NCI-H446 (cell line): ENCODE results near the gene MARCHF11.

Source experiments
- DNase-seq, 2 experiments: peaks; one replicate each; lab custom pipeline; 2025; lab: John Stamatoyannopoulos, UW

The MARCHF11 gene, protein sequence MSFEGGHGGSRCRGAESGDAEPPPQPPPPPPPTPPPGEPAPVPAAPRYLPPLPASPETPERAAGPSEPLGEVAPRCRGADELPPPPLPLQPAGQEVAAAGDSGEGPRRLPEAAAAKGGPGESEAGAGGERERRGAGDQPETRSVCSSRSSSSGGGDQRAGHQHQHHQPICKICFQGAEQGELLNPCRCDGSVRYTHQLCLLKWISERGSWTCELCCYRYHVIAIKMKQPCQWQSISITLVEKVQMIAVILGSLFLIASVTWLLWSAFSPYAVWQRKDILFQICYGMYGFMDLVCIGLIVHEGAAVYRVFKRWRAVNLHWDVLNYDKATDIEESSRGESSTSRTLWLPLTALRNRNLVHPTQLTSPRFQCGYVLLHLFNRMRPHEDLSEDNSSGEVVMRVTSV

DNA sequence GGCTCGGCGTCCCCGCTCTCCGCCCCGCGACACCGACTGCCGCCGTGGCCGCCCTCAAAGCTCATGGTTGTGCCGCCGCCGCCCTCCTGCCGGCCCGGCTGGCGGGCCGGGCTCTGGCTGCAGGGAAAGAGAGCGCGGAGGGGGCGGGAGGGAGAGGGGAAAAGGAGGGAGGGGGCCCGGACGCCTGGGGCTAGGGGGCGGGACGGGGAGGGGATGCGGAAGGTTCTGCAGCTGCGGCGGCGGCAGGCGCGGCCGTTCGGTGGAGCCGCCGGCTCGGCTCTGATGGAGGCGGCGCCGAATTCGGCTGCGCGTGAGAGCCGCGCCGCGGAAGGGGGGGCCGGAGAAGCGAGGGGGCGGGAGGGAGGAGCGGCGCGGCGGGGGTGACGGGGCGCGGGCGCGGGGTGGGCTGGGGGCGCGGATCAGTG lies at the start of gene MARCHF11:
Gene MARCHF11 (minus strand): TSS at position 281 of the 425 bp plus-strand sequence. CDS start 216 bp downstream, at position 65.
- no peak for DNase-seq

DNA sequence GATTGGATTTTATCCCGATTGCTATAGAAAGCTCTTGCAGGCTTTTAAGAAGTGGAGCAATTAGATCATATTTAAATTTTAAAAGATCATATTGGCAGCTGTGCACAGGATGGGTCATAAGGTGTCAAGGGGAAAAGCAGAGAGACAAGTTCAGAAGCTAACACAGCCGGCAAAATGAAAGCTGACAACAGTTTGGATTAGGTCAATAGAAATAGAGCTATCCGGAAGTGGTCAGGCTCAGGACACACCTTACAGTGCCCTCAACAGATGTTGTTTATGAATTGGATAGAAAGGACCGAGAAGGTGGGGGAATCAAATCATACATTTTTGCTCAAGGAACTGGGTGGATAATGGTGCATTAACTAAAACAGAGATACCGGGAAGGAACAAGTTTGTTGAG lies 46.3 kb upstream of the MARCHF11 start:
- no peak for DNase-seq

DNA sequence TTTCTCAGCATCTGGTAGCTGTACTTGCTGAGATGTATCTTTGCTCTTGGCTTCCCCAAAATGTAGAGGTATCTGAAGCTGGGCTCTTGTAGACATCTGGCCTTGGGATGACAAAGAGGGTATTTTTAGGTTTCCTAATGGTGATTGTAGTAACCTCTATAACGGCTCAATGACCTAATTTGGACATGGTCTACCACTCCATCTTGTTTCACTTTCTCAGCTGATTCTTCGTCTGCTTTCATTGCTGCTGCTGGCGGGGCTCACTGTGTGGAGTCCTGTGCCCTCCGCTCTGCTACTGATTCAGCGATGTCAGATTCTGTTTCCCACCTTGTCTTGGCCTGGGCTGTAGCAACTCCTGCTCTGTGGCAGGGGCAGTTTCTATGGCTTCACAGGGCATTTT lies 12.7 kb upstream of the MARCHF11 start:
- DNase-seq, result no peak

GRCh38 chr5:16180789-16181082 lies 1.1 kb upstream of the MARCHF11 start:
- DNase-seq, result no peak

DNA sequence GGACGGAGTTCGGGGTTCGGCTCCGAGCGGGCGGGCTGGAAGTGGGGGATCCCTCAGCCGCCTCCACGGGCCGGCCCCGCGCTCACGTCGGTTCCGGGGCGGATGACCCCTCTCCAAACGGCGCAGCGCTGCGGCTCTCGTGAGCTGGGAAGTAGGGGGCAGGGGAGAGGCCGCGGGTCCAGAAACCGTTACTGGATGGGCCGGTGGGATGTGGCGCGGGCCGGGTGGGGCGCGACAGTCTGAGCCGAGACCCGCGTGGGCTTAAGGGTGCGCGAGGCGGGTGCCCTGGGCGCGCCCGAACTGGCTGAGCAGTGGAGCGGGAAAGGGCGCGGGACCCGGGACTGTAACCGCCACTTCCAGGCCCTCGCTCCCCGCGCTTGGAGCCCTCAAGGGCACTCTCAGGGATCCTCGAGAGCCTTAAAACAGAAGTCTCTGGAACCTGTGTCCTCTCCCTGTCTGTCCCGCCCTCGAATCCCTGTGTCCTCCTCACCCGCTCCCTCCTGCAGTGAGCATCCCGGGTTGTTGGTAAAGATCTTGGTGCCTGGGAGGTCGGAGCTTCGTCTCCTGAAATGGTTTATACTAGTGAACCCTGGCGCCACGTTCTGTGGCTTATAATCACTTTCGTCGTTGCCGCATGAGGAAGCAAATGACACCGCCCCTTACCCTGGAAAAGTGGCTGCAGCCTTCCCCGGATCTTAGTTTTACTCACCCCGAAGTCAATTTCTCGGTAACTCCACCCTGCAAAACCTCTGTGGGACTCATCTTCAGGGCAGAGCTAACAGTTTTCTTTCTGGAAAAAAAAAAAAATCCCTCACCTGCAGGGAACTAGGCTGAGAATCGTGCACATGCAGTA lies 571 bp upstream of the MARCHF11 start:
- no peak for DNase-seq

GRCh38 chr5:16178745-16179372 lies 732 bp downstream of the MARCHF11 start:
- no peak for DNase-seq

- DNase-seq, result no peak
These were observed 10.0 kb downstream of the MARCHF11 start for GRCh38 chr5:16169550-16169949.

- DNase-seq, result peak; percentile 38 to 87
These were observed 18.9 kb downstream of the MARCHF11 start for GRCh38 chr5:16160706-16161105.

- no peak for DNase-seq
These were observed 20.0 kb downstream of the MARCHF11 start for GRCh38 chr5:16159636-16160035.

DNA sequence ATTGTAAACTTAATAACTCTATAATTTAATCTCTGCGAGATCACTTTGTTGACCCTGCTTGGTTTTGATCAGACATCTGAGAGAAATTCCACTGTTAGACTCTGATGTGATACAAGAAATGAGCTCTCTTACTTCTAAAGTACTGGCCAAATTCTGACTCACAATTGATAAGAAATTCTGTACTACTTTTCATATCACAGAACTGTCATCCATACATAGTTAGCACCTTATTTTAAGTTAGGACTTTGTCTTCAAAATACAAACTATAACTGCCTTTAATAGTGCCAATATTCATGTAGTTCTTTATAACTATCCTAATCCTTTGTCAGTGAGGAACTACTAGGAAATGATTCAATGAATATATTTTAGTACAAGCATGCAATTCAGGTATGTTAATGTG lies 23.4 kb downstream of the MARCHF11 start:
- DNase-seq, result no peak

DNA sequence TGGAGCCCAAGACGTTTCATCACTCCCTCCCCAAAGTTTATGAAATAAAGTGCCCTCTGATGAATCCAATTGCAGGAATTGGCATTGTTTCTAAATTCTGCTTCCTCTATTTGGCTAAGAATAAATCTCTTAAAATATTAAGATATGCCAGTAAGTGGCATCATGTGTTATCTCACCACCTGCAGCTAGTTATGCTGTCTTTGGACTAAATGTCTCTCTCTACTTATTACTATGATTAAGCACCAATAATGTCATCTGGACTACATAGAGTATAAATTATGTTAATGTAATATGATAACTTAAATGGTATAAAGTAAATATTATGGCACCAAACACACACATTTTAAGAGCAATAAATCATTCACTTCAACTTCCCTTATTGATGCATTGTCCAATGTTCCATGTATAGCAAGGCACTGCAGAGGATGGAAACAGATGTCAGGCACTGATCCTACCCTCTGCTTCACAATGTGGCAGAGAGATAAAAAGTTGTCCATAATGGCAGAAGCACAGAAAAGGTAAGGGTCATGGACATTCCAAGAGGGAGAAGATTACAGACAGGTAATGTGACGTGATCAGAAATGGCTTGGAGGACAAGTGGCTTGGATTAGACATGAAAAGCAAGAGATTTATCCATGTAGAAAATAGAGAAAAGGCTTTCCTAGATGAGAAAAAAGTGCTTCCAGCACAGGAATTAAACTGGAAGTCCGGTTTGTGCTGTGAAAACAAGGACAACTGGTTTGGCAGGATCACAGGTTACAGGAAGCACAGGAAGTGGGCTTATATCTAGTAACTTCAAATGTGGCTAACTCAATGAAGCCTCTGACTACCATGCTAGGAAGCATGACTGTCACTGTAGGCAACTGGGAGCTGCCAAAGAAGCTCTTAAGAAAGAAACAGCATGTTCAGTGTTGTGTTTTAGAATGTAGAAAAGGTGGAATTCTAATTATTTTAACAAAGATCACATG lies 26.7 kb downstream of the MARCHF11 start:
- no peak for DNase-seq

DNA sequence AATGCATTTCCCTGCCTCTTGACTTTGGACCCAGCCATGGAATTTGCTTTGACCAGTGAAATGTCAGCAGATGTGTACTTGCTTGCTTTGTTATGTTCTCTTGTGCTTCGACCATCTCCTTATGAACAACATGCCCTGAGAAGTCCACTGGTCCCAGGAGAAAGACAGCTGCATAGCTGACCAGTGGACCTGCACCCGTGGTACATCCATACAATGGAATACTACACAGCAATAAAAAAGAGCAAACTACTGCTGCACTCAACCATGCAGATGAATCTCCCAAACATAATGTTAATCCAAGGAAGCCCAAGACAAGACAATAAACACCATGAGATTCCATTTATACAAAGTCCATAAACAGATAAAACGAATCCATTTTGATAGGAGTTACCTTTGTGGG lies 30.0 kb downstream of the MARCHF11 start:
- DNase-seq, result no peak

- no peak for DNase-seq
These were observed 32.3 kb downstream of the MARCHF11 start for GRCh38 chr5:16147179-16147900.

- no peak for DNase-seq
These were observed 35.2 kb downstream of the MARCHF11 start for GRCh38 chr5:16144416-16144815.

DNA sequence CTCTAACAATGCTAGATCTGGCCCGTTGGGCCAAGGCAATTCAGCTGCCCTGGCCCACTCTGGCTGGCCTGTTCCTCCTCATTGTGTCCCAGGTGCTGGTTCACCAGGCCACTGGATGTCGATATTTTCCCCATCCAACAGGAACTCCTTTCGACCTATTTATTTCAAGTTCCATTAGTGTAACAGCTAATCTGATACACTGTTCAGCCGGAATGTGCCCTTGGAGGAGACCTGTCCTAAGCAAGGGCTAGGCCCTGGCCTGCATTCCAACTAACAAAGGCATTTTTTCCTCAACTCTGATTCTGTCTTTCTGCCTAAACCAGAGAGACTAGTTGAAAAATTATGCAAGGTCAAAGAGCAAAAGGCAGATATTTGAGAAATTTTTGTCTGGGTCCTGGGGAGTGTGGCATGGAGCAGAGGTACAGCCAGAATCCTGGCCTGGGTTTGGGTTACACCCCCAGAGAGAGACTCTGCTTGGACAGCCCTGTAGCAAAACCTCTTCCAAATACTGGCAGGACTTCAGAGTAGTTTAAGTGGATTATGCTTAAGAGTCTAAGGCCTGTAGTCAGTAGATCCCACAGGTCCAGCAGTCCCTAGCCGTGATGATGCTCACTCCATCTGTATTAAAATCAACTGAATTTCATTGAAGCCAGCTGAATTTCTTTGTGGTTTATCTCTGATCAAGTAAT lies 36.1 kb downstream of the MARCHF11 start:
- DNase-seq, result no peak

- DNase-seq, result no peak
These were observed 38.6 kb downstream of the MARCHF11 start for GRCh38 chr5:16140944-16141343.

DNA sequence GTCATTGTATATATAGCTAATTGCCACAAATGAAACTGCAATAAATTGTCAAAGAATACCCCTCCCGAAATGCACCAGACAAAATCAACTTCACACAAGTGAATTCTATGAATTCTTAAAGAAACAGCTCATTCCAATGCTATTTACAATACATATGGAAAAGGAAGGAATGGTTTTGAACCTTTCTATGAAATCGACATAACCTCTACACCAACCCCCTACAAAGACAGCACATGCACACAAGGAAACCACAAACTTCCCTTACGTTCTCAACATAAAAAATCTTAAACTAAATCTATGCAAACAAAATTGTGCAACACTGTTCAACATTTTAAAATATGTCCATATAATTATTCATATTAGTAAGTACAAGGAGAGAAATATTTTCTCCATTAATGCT lies 39.2 kb downstream of the MARCHF11 start:
- DNase-seq, result no peak

DNA sequence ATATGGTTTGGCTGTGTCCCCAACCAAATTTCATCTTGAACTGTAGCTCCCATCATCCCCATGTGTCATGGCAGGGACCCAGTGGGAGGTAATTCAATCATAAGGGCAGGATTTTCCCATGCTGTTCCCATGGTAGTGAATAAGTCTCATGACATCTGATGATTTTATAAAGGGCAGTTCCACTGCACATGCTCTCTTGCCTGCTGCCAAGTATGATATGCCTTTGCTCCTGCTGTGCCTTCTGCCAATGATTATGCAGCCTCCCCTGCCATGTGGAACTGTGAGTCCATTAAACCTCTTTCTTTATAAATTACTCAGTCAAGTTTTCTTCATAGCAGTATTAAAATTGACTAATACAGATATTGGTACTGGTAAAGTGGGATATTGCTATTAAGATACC lies 42.4 kb downstream of the MARCHF11 start:
- peak in 1 of 2 experiments; percentile 15 for DNase-seq

DNA sequence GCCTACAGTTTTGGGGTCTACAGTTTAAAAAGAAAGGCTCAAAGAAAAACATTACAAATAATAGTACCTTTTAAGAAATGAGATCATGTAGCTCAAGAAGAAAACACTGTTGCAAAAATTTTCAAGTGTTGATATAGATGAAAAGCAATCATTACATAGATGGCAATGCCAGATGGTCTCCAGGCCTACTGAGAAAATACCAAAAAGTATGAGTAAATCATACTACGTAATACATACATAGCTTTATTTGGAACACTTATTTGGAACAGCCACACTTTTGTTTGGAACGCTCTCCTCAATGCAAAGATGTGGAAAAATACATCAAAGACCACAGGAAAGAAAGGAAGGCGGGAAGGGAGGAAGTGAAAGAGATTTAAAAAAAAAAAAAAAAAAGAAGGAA lies 44.1 kb downstream of the MARCHF11 start:
- DNase-seq, result no peak

- DNase-seq, result no peak
These were observed 44.6 kb downstream of the MARCHF11 start for GRCh38 chr5:16135003-16135402.
